GM23338 (cell line): ENCODE data around the gene SGK1. TPM values are rescaled to one million over a fixed set of nuclear protein-coding genes. Genes with fewer than 3 reads are reported as not detected.

Experiments used
- ATAC-seq: fragments of 200-7000 bp; cut with Tn5 transposase; 3 replicates; pipeline ENCODE4 v1.9.1; 2020
- DNase-seq: peaks from one replicate; pipeline ENCODE4 v3.0.0-alpha.2; 2015; ENCODE audit warnings: low spot score
- H2AFZ ChIP-seq: fragments of 200-600 bp; sonication (generic); 2 replicates; pipeline ENCODE4 v1.8.0; 2016; ENCODE audit warnings: antibody characterized with exemption, mild to moderate bottlenecking, moderate library complexity
- H3F3A ChIP-seq: fragments of 200-600 bp; sonication (generic); replicated peaks from 2 replicates; pipeline ENCODE4 v1.8.0; 2017; ENCODE audit warnings: antibody characterized with exemption, mixed run types, low read depth
- H3K27ac ChIP-seq: fragments of 200-600 bp; sonication (generic); 2 replicates; pipeline ENCODE4 v1.6.1; 2016; ENCODE audit warnings: low read depth
- H3K27me3 ChIP-seq: fragments of 200-600 bp; sonication (generic); 2 replicates; pipeline ENCODE4 v1.8.0; 2016; ENCODE audit warnings: mild to moderate bottlenecking, mixed run types, moderate library complexity; ENCODE audit not compliant: insufficient read depth
- H3K36me3 ChIP-seq: fragments of 200-600 bp; sonication (generic); 2 replicates; pipeline ENCODE4 v1.8.0; 2016; ENCODE audit warnings: mild to moderate bottlenecking; ENCODE audit not compliant: insufficient read depth
- H3K4me1 ChIP-seq: fragments of 200-600 bp; sonication (generic); 2 replicates; pipeline ENCODE4 v1.8.0; 2016; ENCODE audit warnings: mild to moderate bottlenecking, moderate library complexity; ENCODE audit not compliant: insufficient read depth
- H3K4me2 ChIP-seq: fragments of 200-600 bp; sonication (generic); 2 replicates; pipeline ENCODE4 v1.7.1; 2017; ENCODE audit warnings: mixed run types
- H3K4me3 ChIP-seq: fragments of 200-600 bp; sonication (generic); 2 replicates; pipeline ENCODE4 v1.6.1; 2016; ENCODE audit warnings: mixed run types
- H3K79me2 ChIP-seq: fragments of 200-600 bp; sonication (generic); replicated peaks from 2 replicates; pipeline ENCODE4 v1.8.0; 2017; ENCODE audit warnings: mild to moderate bottlenecking; ENCODE audit not compliant: insufficient read depth
- H3K9me2 ChIP-seq: fragments of 200-600 bp; sonication (generic); 2 replicates; pipeline ENCODE4 v1.8.0; 2017; ENCODE audit not compliant: insufficient read depth
- H4K20me1 ChIP-seq: fragments of 200-600 bp; sonication (generic); replicated peaks from 2 replicates; pipeline ENCODE4 v1.8.0; 2017; ENCODE audit warnings: mild to moderate bottlenecking; ENCODE audit not compliant: insufficient read depth
- H3K27ac Mint-ChIP-seq: 2 replicates; pipeline ENCODE4 v1.8.0; 2020; ENCODE audit warnings: inconsistent platforms, mild to moderate bottlenecking, moderate library complexity, mixed read lengths
- H3K27me3 Mint-ChIP-seq: 3 replicates; pipeline ENCODE4 v1.8.0; 2022; ENCODE audit warnings: low read depth, mild to moderate bottlenecking, moderate library complexity, mixed read lengths, inconsistent platforms; ENCODE audit not compliant: insufficient read depth, poor library complexity
- H3K36me3 Mint-ChIP-seq: 3 replicates; pipeline ENCODE4 v1.8.0; 2021; ENCODE audit warnings: low read depth, mild to moderate bottlenecking, inconsistent platforms, moderate library complexity, mixed read lengths
- H3K4me1 Mint-ChIP-seq: 3 replicates; pipeline ENCODE4 v1.8.0; 2020; ENCODE audit warnings: mild to moderate bottlenecking, inconsistent platforms, mixed read lengths
- H3K4me3 Mint-ChIP-seq: 3 replicates; pipeline ENCODE4 v1.8.0; 2021; ENCODE audit warnings: moderate library complexity, mild to moderate bottlenecking, inconsistent platforms, mixed read lengths
- H3K9me3 Mint-ChIP-seq: 3 replicates; pipeline ENCODE4 v1.8.0; 2020; ENCODE audit warnings: moderate library complexity, mild to moderate bottlenecking, inconsistent platforms, mixed read lengths
- ETS1 ChIP-seq: IDR thresholded peaks from 2 replicates; pipeline ENCODE4 v1.6.1; 2016; ENCODE audit warnings: antibody characterized with exemption
- EZH2 ChIP-seq: fragments of 200-600 bp; sonication (generic); IDR thresholded peaks from one replicate; pipeline ENCODE4 v1.8.0; 2017; ENCODE audit warnings: antibody characterized with exemption, mild to moderate bottlenecking, low read depth; ENCODE audit not compliant: unreplicated experiment
- STAT1 ChIP-seq: IDR thresholded peaks from one replicate; pipeline ENCODE4 v1.6.1; 2016; ENCODE audit warnings: antibody characterized with exemption; ENCODE audit not compliant: unreplicated experiment
- ZNF114 ChIP-seq: fragments of 250-450 bp; sonication (Bioruptor Pico); IDR thresholded peaks from 2 replicates; pipeline ENCODE4 v1.5.0; 2020; ENCODE audit warnings: mild to moderate bottlenecking, moderate library complexity
- ZNF331 ChIP-seq: fragments of 250-450 bp; sonication (Bioruptor Pico); IDR thresholded peaks from 2 replicates; pipeline ENCODE4 v1.5.0; 2020; ENCODE audit warnings: low read depth, mild to moderate bottlenecking, moderate library complexity
- ZNF462 ChIP-seq: fragments of 250-450 bp; sonication (Bioruptor Pico); IDR thresholded peaks from 2 replicates; pipeline ENCODE4 v1.5.0; 2020; ENCODE audit warnings: mild to moderate bottlenecking, moderate library complexity
- polyA plus RNA-seq: library from polyadenylated mRNA; unstranded; fragments of >200 nt; fragmentation: Nextera tagmentation; extraction: Ambion mirVana; gene quantifications from 2 replicates; pipeline ENCODE4 v1.2.1, GENCODE V29; 2016
- total RNA-seq: library from RNA; depleted of rRNA; stranded (reverse); fragments of >200 nt; shearing (Covaris generic); gene quantifications from 2 replicates; pipeline ENCODE4 v1.2.3, GENCODE V29; 2014
- TF ChIP-seq, protein P1 (sequence below), 2 experiments: fragments of 200-600 bp in 1 of 2; sonication (generic) in 1 of 2; conservative IDR thresholded peaks; 2 replicates each; pipeline versions ENCODE4 v1.5.1 to v1.6.1; 2016 to 2017; ENCODE audit warnings: antibody characterized with exemption in 2 of 2, low read depth in 2 of 2, mild to moderate bottlenecking in 2 of 2, moderate library complexity in 1 of 2
- TF ChIP-seq, protein P2 (sequence below): IDR thresholded peaks from one replicate; pipeline ENCODE4 v1.6.1; 2018; ENCODE audit warnings: antibody characterized with exemption; ENCODE audit not compliant: unreplicated experiment

Gene SGK1
- total and polyA plus RNA-seq, 2 experiments from 2014 or later = 16.3 to 37.2 TPM

GRCh38 chr6:134314006-134314821 lies 3.7 kb downstream of the SGK1 start:
- Histone ChIP-seq H4K20me1 (no peaks in the 10 kb centered on the region), H3K4me3 (no peak overlapping the region), H3K4me1 (peaks cover 48% of the 10 kb centered on the region), H3K27ac (no peak overlapping the region), H3K36me3 (no peaks in the 10 kb centered on the region), H3K4me2 (no peak overlapping the region), H3F3A (no peaks in the 10 kb centered on the region), H3K9me2 (no peaks in the 10 kb centered on the region), H3K27me3 (peaks cover 17% of the 10 kb centered on the region), H2AFZ (no peak overlapping the region), H3K79me2 (no peaks in the 10 kb centered on the region)
- H3K9me3 Mint-ChIP-seq = no peaks in the 10 kb centered on the region
- no peak overlapping the region for H3K27ac Mint-ChIP-seq
- TF ChIP-seq STAT1 (no peak), ZNF462 (CRISPR knock-in tag) (no peak), ETS1 (no peak), ZNF331 (CRISPR knock-in tag) (no peak), ZNF114 (no peak), EZH2 (no peak)
- TF ChIP-seq, protein P1, sequence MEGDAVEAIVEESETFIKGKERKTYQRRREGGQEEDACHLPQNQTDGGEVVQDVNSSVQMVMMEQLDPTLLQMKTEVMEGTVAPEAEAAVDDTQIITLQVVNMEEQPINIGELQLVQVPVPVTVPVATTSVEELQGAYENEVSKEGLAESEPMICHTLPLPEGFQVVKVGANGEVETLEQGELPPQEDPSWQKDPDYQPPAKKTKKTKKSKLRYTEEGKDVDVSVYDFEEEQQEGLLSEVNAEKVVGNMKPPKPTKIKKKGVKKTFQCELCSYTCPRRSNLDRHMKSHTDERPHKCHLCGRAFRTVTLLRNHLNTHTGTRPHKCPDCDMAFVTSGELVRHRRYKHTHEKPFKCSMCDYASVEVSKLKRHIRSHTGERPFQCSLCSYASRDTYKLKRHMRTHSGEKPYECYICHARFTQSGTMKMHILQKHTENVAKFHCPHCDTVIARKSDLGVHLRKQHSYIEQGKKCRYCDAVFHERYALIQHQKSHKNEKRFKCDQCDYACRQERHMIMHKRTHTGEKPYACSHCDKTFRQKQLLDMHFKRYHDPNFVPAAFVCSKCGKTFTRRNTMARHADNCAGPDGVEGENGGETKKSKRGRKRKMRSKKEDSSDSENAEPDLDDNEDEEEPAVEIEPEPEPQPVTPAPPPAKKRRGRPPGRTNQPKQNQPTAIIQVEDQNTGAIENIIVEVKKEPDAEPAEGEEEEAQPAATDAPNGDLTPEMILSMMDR (conservative IDR thresholded peaks at IDR 0.05; ENCODE audit: low read depth in 2 of 2) = no peak
- TF ChIP-seq, protein P2, sequence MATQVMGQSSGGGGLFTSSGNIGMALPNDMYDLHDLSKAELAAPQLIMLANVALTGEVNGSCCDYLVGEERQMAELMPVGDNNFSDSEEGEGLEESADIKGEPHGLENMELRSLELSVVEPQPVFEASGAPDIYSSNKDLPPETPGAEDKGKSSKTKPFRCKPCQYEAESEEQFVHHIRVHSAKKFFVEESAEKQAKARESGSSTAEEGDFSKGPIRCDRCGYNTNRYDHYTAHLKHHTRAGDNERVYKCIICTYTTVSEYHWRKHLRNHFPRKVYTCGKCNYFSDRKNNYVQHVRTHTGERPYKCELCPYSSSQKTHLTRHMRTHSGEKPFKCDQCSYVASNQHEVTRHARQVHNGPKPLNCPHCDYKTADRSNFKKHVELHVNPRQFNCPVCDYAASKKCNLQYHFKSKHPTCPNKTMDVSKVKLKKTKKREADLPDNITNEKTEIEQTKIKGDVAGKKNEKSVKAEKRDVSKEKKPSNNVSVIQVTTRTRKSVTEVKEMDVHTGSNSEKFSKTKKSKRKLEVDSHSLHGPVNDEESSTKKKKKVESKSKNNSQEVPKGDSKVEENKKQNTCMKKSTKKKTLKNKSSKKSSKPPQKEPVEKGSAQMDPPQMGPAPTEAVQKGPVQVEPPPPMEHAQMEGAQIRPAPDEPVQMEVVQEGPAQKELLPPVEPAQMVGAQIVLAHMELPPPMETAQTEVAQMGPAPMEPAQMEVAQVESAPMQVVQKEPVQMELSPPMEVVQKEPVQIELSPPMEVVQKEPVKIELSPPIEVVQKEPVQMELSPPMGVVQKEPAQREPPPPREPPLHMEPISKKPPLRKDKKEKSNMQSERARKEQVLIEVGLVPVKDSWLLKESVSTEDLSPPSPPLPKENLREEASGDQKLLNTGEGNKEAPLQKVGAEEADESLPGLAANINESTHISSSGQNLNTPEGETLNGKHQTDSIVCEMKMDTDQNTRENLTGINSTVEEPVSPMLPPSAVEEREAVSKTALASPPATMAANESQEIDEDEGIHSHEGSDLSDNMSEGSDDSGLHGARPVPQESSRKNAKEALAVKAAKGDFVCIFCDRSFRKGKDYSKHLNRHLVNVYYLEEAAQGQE = no peak
- no peaks in the 10 kb centered on the region for H3K36me3 Mint-ChIP-seq
- ATAC-seq = no peak
- H3K4me1 Mint-ChIP-seq = peaks cover 61% of the 10 kb centered on the region
- H3K4me3 Mint-ChIP-seq = no peak overlapping the region
- H3K27me3 Mint-ChIP-seq = peaks cover 12% of the 10 kb centered on the region
- DNase-seq = no peak
